Activated CD8-positive, alpha-beta memory T cell treated with anti-CD3 and anti-CD28 coated beads, Interleukin-2, amount 10 ng/mL, durations not matched to agents 7 days and 5 days (primary cell): ENCODE results near the gene EN2. TPM values are rescaled to one million over a fixed set of nuclear protein-coding genes. Genes with fewer than 3 reads are reported as not detected.
"Not testable (repeated sequence)": the region's sequence is repeated elsewhere in the genome, so short reads cannot be mapped to it uniquely, and the experiment has no call there.

Experiments
- ATAC-seq: fragments of 150-1000 bp; cut with Tn5 transposase; one replicate; pipeline ENCODE4 v1.10.0; 2021; ENCODE audit warnings: moderate library complexity
- CTCF ChIA-PET: fragments of 350-600 bp; sonication (Branson Sonifier 250); formaldehyde crosslinking; loops from one replicate; lab custom pipeline; 2021; ENCODE audit warnings: antibody characterized with exemption; lab: Charles Lee
- DNase-seq: peaks from one replicate; pipeline ENCODE4 v3.0.0-alpha.2; 2020
- H3K27ac Mint-ChIP-seq: one replicate; pipeline ENCODE4 v1.8.0; 2021; ENCODE audit warnings: mild to moderate bottlenecking, mixed read lengths
- H3K27me3 Mint-ChIP-seq: one replicate; pipeline ENCODE4 v1.8.0; 2021; ENCODE audit warnings: mixed read lengths
- H3K36me3 Mint-ChIP-seq: one replicate; pipeline ENCODE4 v1.8.0; 2021; ENCODE audit warnings: mild to moderate bottlenecking, mixed read lengths
- H3K4me1 Mint-ChIP-seq: one replicate; pipeline ENCODE4 v1.8.0; 2021; ENCODE audit warnings: mixed read lengths
- H3K4me3 Mint-ChIP-seq: one replicate; pipeline ENCODE4 v1.8.0; 2021; ENCODE audit warnings: mild to moderate bottlenecking, moderate library complexity, mixed read lengths
- H3K9me3 Mint-ChIP-seq: one replicate; pipeline ENCODE4 v1.8.0; 2022; ENCODE audit warnings: low read depth, mixed read lengths
- total RNA-seq, 2 experiments: library from RNA; stranded (reverse); gene quantifications; one replicate each; pipeline ENCODE4 v1.2.3, GENCODE V29; 2021

The EN2 gene
- total RNA-seq, 2 experiments from 2014 or later = not detected

GRCh38 chr7:155431711-155432110 is 26.2 kb upstream of the EN2 start:
- CTCF ChIA-PET = no interaction called here
- Mint-ChIP-seq H3K27me3 (peaks cover 25% of the 10 kb centered on the region), H3K36me3 (no peaks in the 10 kb centered on the region), H3K4me3 (no peak overlapping the region), H3K9me3 (no peaks in the 10 kb centered on the region), H3K27ac (no peak overlapping the region), H3K4me1 (no peaks in the 10 kb centered on the region)
- DNase-seq = no peak
- ATAC-seq = no peak

DNA sequence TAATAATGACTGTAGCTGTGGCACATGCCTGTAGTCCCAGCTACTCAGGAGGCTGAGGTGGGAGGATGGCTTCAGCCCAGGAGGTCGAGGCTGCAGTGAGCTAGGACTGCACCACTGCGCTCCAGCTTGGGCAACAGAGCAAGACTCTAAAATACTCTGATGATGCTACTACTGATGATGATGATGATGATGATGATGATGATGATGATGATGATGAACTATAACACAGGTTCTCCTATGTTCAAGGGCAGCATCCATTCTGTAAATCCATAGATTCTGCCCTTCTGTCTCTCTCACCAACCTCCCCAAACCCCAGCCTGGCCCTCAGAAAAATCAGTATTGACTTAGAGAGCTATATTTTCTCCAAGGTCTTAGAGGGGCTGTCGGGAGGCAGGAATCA is 22.8 kb upstream of the EN2 start:
- no peak for ATAC-seq
- CTCF ChIA-PET = no interaction called here
- Mint-ChIP-seq H3K36me3 (no peaks in the 10 kb centered on the region), H3K9me3 (no peaks in the 10 kb centered on the region), H3K27ac (no peak overlapping the region), H3K27me3 (peaks cover 21% of the 10 kb centered on the region), H3K4me1 (no peaks in the 10 kb centered on the region), H3K4me3 (no peak overlapping the region)
- no peak for DNase-seq

DNA sequence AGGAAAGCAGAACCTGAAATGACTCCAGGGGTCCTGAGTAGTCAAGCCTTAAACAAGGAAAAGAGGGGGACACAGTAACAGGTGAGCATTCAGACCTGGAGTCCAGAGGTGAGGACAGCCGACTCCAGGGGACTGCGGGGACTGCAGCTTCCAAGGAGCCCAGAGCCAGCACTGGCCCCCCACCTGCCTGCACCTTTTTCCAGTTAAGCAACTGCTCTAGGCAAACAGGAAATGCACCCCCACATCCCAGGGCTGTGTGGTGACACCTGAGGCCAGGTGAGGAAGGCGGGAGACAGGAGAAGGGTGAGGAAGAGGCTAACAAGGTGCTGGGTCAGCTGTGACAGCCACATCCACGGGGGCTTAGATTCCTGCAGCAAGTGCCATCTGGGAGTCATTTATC is 20.1 kb upstream of the EN2 start:
- H3K4me1 Mint-ChIP-seq = no peaks in the 10 kb centered on the region
- ATAC-seq (no peak), DNase-seq (no peak)
- H3K27ac Mint-ChIP-seq = no peak overlapping the region
- peaks cover 12% of the 10 kb centered on the region for H3K27me3 Mint-ChIP-seq
- H3K36me3 Mint-ChIP-seq = no peaks in the 10 kb centered on the region
- H3K9me3 Mint-ChIP-seq = no peaks in the 10 kb centered on the region
- CTCF ChIA-PET = no interaction called here
- no peak overlapping the region for H3K4me3 Mint-ChIP-seq

DNA sequence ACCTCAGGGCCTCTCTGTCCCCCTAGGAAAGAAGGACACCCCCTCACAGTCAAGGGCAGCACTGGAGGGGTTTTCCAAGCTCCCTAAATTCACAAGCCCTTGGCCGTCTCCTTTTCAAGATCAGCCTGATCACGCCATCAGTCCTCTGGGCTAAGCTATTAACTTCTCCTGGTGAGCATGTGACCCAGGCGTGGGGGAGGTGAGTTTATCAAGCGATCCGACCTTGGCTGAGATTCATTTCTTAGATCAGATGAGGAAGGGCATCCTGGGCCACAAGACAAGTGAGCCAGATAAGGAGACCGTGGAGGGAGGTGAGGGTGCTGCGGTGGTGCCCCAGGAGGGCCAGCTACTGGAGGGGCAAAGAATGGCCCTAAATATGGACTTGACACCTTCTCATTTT is 19.2 kb upstream of the EN2 start:
- H3K9me3 Mint-ChIP-seq = no peaks in the 10 kb centered on the region

GRCh38 chr7:155439311-155440017 is 18.5 kb upstream of the EN2 start:
- H3K36me3 Mint-ChIP-seq = no peaks in the 10 kb centered on the region
- H3K27me3 Mint-ChIP-seq = peaks cover 21% of the 10 kb centered on the region
- DNase-seq (no peak), ATAC-seq (no peak)
- CTCF ChIA-PET = no interaction called here
- H3K4me3 Mint-ChIP-seq = no peak overlapping the region
- no peak overlapping the region for H3K27ac Mint-ChIP-seq
- H3K4me1 Mint-ChIP-seq = no peaks in the 10 kb centered on the region
- no peaks in the 10 kb centered on the region for H3K9me3 Mint-ChIP-seq

More for the DNA sequence above, 19.2 kb upstream of the EN2 start:
- DNase-seq (no peak), ATAC-seq (no peak)
- CTCF ChIA-PET = no interaction called here
- Mint-ChIP-seq H3K4me3 (no peak overlapping the region), H3K4me1 (no peaks in the 10 kb centered on the region), H3K27me3 (peaks cover 15% of the 10 kb centered on the region), H3K27ac (no peak overlapping the region), H3K36me3 (no peaks in the 10 kb centered on the region)

DNA sequence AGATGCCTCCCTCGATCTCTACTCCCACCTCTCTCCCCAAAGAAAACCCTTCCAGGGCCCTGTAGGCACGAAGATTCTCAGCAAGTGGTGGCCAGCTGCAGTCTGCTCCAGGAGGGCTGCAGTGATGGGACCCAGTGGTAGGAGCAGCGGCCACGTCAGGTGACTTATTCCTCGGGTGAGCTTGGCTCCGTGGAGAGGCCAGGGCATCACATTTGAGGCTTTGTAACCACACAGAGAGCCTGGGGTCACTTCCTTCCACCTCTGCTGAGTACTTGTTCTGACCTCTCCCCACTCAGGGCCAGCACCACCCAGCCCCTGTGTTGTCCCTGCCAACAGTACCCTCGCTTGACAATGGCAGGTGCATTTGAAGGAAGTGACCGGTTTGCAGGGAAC is 17.9 kb upstream of the EN2 start:
- Mint-ChIP-seq H3K9me3 (no peaks in the 10 kb centered on the region), H3K4me3 (no peak overlapping the region), H3K27ac (no peak overlapping the region), H3K27me3 (peaks cover 21% of the 10 kb centered on the region), H3K36me3 (no peaks in the 10 kb centered on the region), H3K4me1 (no peaks in the 10 kb centered on the region)
- CTCF ChIA-PET = no interaction called here
- ATAC-seq (no peak), DNase-seq (no peak)

DNA sequence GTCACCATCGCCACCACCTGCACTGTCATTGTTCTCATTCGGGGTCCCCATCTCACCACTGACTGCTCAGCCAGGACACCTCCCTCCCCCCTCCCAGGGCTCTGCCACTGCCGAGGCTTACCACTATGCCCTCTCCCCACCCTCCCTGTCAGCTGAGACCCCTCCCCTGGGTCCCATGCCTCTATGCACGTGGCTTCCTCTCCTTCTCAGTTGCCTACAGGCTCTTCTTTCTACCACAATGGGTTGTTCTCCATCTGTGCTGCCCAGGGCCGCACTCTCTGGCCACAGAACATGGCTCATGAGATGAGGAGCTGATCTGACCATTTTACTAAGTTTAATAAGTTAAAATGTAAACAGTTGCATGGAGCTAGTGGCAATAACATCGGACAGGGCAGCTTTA is 16.1 kb upstream of the EN2 start:
- H3K9me3 Mint-ChIP-seq = no peaks in the 10 kb centered on the region
- no peaks in the 10 kb centered on the region for H3K4me1 Mint-ChIP-seq
- H3K4me3 Mint-ChIP-seq = no peak overlapping the region
- ATAC-seq (no peak), DNase-seq (no peak)
- H3K27me3 Mint-ChIP-seq = peaks cover 28% of the 10 kb centered on the region
- no peaks in the 10 kb centered on the region for H3K36me3 Mint-ChIP-seq
- no peak overlapping the region for H3K27ac Mint-ChIP-seq
- CTCF ChIA-PET = no interaction called here

- Mint-ChIP-seq H3K27ac (no peak overlapping the region), H3K4me3 (no peak overlapping the region), H3K9me3 (no peaks in the 10 kb centered on the region), H3K27me3 (peaks cover 49% of the 10 kb centered on the region), H3K36me3 (no peaks in the 10 kb centered on the region), H3K4me1 (no peaks in the 10 kb centered on the region)
- ATAC-seq (no peak), DNase-seq (no peak)
- CTCF ChIA-PET = no interaction called here
These were observed 13.2 kb upstream of the EN2 start for GRCh38 chr7:155444746-155445145.

DNA sequence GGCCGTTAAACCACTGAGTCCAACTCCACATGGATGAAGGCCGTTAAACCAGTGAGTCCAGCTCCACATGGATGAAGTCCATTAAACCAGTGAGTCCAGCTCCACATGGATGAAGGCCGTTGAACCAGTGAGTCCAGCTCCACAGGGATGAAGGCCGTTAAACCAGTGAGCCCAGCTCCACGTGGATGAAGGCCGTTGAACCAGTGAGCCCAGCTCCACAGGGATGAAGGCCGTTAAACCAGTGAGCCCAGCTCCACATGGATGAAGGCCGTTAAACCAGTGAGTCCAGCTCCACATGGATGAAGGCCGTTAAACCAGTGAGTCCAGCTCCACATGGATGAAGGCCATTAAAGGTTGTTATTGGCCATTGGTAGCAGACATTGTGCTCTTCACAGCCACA is 12.3 kb upstream of the EN2 start:
- H3K9me3 Mint-ChIP-seq, CTCF ChIA-PET, H3K4me1 Mint-ChIP-seq, H3K36me3 Mint-ChIP-seq, H3K4me3 Mint-ChIP-seq, H3K27ac Mint-ChIP-seq, DNase-seq, ATAC-seq: not testable (repeated sequence)
- H3K27me3 Mint-ChIP-seq = peaks cover 55% of the 10 kb centered on the region

GRCh38 chr7:155447603-155448002 is 10.3 kb upstream of the EN2 start:
- Mint-ChIP-seq H3K9me3 (no peaks in the 10 kb centered on the region), H3K4me3 (no peak overlapping the region), H3K27ac (peak overlapping the region; percentile 4), H3K27me3 (peaks cover 74% of the 10 kb centered on the region), H3K36me3 (no peaks in the 10 kb centered on the region), H3K4me1 (no peaks in the 10 kb centered on the region)
- CTCF ChIA-PET = no interaction called here
- ATAC-seq = no peak
- no peak for DNase-seq

DNA sequence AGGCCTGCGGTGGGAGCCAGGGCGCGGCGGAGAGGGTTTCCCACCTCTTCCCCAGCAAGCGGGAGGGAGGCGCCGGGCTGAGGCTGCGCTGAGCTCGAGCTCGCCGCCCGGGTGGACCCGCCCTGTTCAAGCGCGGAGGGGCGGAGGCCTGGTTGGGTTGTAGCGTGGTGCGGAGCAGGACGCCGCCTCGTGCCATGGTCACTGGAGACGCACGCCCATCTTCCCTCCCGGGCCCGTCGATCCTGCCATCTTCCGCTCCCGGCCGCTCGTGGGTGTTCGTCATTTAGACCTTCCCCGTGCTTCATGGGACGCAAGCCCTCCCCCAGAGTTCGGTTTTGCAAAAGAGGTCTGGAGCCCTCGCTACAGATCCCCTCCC is 9.3 kb upstream of the EN2 start:
- CTCF ChIA-PET = no interaction called here

DNA sequence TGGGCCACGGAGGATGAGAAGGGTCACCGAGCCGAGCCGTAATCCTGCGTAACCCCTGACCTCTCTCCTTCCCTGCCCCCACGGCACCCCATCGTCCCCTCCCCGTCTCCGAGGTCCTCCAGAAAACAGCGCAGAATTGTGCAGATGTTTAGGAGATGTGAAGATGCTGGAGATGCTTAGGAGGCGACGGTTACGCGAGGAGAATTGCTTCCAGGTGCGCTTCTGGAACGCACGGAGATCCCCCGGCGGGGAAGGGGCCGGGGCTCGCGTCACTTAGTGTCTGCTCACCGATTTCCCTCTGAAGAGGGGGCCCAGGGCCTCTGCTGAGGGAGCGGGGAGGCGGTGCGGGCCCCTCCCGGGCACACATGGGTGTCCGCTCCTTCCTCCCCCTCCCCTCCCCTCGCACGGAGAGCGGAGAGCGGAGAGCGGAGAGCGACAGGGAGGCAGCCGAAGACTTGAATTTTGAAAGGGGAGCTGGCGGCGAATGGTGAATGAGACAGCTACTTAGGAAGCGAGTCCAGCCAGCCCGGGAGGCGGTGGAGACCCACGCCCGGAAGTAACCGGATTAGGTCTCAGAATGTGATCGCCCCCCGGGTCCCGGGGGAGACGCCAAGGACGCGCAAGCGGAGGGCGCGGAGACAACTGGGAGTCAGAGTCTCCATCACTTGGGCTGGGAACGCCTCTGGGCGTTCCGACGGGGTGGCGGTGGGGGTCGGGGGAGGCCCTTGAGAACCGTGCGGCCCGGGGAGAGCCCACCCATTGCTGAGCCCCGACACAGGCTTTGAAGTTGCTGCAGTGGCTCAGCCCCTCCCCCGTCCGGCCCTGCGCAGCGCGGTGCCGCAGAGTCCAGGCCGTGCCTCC is 8.7 kb upstream of the EN2 start:
- DNase-seq (no peak), ATAC-seq (no peak)
- H3K9me3 Mint-ChIP-seq = no peaks in the 10 kb centered on the region
- CTCF ChIA-PET = interaction anchor here (0.8 kb wide), 1 partner anchor 69 kb away, joined by 3 read pairs; no protein-coding TSS in a partner anchor
- no peaks in the 10 kb centered on the region for H3K4me1 Mint-ChIP-seq
- peak overlapping the region; percentile 5 for H3K27ac Mint-ChIP-seq
- peaks cover 75% of the 10 kb centered on the region for H3K27me3 Mint-ChIP-seq
- H3K36me3 Mint-ChIP-seq = no peaks in the 10 kb centered on the region
- no peak overlapping the region for H3K4me3 Mint-ChIP-seq

More for the DNA sequence above, 9.3 kb upstream of the EN2 start:
- Mint-ChIP-seq H3K4me1 (no peaks in the 10 kb centered on the region), H3K27me3 (peaks cover 76% of the 10 kb centered on the region), H3K27ac (peak overlapping the region; percentile 5), H3K36me3 (no peaks in the 10 kb centered on the region), H3K4me3 (no peak overlapping the region), H3K9me3 (no peaks in the 10 kb centered on the region)
- ATAC-seq (no peak), DNase-seq (no peak)

DNA sequence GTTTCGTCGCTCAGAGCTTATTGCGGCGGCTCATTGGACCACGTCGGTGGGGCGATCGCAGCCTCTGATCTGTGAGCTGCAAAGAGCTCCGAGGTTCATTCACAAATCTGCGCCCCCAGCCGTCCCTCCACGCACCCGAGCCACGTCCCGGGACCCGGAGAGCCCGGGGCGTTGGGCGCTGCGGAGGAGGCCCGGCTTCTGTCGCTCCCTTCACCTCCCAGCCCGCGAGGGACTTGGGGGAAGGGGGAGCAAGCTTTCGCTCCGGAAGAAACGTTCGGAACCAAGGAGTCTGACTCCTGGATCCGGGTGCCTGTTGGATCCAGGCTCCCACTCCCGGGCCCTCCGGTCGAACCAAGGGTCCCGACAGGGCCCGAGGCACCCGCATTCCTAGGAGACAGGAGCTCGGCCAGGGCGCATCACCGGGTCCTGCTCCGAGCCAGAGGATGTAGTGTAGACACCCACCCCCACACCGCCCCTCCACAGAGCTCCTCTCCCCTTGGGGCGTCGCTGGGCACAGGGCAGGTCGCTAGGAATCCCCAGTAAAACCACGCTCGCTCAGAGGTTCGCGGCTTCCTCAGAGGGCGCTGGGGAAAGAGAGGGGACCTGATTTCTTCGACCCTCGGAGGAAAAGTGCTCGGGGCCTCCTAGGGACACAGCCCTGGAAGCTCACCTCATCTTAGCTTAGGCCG is 7.9 kb upstream of the EN2 start:
- H3K4me1 Mint-ChIP-seq = no peaks in the 10 kb centered on the region
- DNase-seq (no peak), ATAC-seq (no peak)
- no peak overlapping the region for H3K27ac Mint-ChIP-seq
- H3K4me3 Mint-ChIP-seq = no peak overlapping the region
- CTCF ChIA-PET = interaction anchor here (0.8 kb wide), 1 partner anchor 70 kb away, joined by 3 read pairs; no protein-coding TSS in a partner anchor
- no peaks in the 10 kb centered on the region for H3K9me3 Mint-ChIP-seq
- no peaks in the 10 kb centered on the region for H3K36me3 Mint-ChIP-seq
- peaks cover 82% of the 10 kb centered on the region for H3K27me3 Mint-ChIP-seq
